Measurements from ENCODE around the gene GGACT.

DNA sequence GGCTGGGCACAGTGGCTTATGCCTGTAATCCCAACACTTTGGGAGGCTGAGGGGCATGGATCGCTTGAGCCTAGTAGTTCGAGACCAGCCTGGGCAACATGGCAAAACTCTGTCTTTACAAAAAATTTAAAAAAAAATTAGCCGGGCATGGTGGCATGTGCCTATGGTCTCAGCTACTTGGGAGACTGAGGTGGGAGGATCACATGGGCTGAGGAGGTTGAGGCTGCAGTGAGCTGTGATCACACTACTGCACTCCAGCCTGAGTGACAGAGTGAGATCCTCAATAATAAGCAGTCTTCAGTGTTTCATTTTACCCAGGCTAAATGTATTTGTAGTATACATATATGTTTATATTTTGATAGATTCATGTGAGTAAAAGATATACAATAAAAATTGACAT, 85.0 kb downstream of the GGACT start:
- TF ChIP-seq POLR2A (IDR thresholded peaks at IDR 0.05): no peak
- TF ChIP-seq, protein P1, sequence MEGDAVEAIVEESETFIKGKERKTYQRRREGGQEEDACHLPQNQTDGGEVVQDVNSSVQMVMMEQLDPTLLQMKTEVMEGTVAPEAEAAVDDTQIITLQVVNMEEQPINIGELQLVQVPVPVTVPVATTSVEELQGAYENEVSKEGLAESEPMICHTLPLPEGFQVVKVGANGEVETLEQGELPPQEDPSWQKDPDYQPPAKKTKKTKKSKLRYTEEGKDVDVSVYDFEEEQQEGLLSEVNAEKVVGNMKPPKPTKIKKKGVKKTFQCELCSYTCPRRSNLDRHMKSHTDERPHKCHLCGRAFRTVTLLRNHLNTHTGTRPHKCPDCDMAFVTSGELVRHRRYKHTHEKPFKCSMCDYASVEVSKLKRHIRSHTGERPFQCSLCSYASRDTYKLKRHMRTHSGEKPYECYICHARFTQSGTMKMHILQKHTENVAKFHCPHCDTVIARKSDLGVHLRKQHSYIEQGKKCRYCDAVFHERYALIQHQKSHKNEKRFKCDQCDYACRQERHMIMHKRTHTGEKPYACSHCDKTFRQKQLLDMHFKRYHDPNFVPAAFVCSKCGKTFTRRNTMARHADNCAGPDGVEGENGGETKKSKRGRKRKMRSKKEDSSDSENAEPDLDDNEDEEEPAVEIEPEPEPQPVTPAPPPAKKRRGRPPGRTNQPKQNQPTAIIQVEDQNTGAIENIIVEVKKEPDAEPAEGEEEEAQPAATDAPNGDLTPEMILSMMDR (IDR thresholded peaks at IDR 0.05): no peak

Measured in gastroesophageal sphincter (tissue), 3 donors.